ENCODE results near the gene ADGRB3.

- TF ChIP-seq, protein P1, sequence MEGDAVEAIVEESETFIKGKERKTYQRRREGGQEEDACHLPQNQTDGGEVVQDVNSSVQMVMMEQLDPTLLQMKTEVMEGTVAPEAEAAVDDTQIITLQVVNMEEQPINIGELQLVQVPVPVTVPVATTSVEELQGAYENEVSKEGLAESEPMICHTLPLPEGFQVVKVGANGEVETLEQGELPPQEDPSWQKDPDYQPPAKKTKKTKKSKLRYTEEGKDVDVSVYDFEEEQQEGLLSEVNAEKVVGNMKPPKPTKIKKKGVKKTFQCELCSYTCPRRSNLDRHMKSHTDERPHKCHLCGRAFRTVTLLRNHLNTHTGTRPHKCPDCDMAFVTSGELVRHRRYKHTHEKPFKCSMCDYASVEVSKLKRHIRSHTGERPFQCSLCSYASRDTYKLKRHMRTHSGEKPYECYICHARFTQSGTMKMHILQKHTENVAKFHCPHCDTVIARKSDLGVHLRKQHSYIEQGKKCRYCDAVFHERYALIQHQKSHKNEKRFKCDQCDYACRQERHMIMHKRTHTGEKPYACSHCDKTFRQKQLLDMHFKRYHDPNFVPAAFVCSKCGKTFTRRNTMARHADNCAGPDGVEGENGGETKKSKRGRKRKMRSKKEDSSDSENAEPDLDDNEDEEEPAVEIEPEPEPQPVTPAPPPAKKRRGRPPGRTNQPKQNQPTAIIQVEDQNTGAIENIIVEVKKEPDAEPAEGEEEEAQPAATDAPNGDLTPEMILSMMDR (IDR thresholded peaks at IDR 0.05; ENCODE audit: low read length): no peak
- TF ChIP-seq EZH2 (optimal IDR thresholded peaks at IDR 0.05; ENCODE audit: low read depth, low read length): no peak
These were observed 650.0 kb downstream of the ADGRB3 start for GRCh38 chr6:69285054-69285453.
